Measurements from ENCODE around the gene PRM1. TPM values are rescaled to one million over a fixed set of nuclear protein-coding genes. Genes with fewer than 3 reads are reported as not detected.
A peak's percentile ranks its signal among the peaks of the same experiment; 100 is the strongest.

Gene PRM1
- total and polyA plus RNA-seq, 2 of the 13 experiments (the other 11 are each of a cell fraction or from before 2014, with no cell fraction given), result not detected

DNA sequence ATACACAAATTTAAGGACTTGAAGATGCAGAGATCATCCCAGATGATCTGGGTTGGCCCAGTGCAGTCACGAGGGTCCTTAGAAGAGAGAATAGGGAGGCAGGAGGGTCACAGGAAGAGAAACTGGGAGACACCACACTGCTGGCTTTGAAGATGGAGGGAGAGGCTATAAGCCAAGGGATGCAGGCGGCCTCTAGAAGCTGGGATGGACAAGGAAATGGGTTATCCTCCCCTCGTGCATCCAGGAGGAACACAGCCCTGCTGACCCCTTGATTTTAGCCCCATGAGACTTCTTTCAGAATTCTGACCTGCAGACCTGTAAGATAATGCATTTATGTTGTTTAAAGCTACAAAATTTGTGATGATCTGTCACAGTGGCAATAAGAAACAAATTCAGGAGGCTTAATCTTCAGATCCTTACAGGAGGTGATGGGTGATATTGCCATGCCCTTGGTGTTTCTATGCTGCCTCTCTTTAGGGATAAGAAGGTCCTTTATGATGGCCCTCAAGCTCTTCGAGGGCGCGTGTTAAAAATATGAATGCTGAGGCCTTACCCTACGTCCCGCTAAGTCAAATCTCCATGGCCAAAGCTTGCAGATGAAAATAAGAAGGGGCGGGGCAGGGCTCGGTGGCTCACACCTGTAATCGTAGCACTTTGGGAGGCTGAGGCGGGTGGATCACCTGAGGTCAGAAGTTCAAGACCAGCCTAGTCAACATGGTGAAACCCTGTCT lies 3.4 kb downstream of the PRM1 start (continued):
- TF ChIP-seq ZBTB8A (CRISPR knock-in tag; IDR thresholded peaks at IDR 0.05; ENCODE audit: borderline replicate concordance, low read depth), result no peak
- TF ChIP-seq ZNF282 (IDR thresholded peaks at IDR 0.05; ENCODE audit: partially characterized antibody), result no peak
- no peak for TF ChIP-seq ZSCAN22 (CRISPR knock-in tag; IDR thresholded peaks at IDR 0.05)
- TF ChIP-seq, protein P1, sequence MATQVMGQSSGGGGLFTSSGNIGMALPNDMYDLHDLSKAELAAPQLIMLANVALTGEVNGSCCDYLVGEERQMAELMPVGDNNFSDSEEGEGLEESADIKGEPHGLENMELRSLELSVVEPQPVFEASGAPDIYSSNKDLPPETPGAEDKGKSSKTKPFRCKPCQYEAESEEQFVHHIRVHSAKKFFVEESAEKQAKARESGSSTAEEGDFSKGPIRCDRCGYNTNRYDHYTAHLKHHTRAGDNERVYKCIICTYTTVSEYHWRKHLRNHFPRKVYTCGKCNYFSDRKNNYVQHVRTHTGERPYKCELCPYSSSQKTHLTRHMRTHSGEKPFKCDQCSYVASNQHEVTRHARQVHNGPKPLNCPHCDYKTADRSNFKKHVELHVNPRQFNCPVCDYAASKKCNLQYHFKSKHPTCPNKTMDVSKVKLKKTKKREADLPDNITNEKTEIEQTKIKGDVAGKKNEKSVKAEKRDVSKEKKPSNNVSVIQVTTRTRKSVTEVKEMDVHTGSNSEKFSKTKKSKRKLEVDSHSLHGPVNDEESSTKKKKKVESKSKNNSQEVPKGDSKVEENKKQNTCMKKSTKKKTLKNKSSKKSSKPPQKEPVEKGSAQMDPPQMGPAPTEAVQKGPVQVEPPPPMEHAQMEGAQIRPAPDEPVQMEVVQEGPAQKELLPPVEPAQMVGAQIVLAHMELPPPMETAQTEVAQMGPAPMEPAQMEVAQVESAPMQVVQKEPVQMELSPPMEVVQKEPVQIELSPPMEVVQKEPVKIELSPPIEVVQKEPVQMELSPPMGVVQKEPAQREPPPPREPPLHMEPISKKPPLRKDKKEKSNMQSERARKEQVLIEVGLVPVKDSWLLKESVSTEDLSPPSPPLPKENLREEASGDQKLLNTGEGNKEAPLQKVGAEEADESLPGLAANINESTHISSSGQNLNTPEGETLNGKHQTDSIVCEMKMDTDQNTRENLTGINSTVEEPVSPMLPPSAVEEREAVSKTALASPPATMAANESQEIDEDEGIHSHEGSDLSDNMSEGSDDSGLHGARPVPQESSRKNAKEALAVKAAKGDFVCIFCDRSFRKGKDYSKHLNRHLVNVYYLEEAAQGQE (IDR thresholded peaks at IDR 0.05; ENCODE audit: borderline replicate concordance in 1 of 2, low read depth in 1 of 2, low read length in 2 of 2), result no peak
- no peak for TF ChIP-seq ZNF207 (IDR thresholded peaks at IDR 0.05; ENCODE audit: borderline replicate concordance)
- TF ChIP-seq HNRNPL (IDR thresholded peaks at IDR 0.05; ENCODE audit: low read depth, low read length), result no peak
- TF ChIP-seq MEIS1 (CRISPR knock-in tag; IDR thresholded peaks at IDR 0.05; ENCODE audit: borderline replicate concordance), result no peak
- TF ChIP-seq ATAD3A (CRISPR knock-in tag; IDR thresholded peaks at IDR 0.05), result no peak
- TF ChIP-seq ZNF20 (CRISPR knock-in tag; IDR thresholded peaks at IDR 0.05), result 0 out of 2 replicates have a peak, but pooled peaks have one; percentile 73
- TF ChIP-seq ZSCAN12 (CRISPR knock-in tag; IDR thresholded peaks at IDR 0.05), result no peak
- TF ChIP-seq, protein P2, sequence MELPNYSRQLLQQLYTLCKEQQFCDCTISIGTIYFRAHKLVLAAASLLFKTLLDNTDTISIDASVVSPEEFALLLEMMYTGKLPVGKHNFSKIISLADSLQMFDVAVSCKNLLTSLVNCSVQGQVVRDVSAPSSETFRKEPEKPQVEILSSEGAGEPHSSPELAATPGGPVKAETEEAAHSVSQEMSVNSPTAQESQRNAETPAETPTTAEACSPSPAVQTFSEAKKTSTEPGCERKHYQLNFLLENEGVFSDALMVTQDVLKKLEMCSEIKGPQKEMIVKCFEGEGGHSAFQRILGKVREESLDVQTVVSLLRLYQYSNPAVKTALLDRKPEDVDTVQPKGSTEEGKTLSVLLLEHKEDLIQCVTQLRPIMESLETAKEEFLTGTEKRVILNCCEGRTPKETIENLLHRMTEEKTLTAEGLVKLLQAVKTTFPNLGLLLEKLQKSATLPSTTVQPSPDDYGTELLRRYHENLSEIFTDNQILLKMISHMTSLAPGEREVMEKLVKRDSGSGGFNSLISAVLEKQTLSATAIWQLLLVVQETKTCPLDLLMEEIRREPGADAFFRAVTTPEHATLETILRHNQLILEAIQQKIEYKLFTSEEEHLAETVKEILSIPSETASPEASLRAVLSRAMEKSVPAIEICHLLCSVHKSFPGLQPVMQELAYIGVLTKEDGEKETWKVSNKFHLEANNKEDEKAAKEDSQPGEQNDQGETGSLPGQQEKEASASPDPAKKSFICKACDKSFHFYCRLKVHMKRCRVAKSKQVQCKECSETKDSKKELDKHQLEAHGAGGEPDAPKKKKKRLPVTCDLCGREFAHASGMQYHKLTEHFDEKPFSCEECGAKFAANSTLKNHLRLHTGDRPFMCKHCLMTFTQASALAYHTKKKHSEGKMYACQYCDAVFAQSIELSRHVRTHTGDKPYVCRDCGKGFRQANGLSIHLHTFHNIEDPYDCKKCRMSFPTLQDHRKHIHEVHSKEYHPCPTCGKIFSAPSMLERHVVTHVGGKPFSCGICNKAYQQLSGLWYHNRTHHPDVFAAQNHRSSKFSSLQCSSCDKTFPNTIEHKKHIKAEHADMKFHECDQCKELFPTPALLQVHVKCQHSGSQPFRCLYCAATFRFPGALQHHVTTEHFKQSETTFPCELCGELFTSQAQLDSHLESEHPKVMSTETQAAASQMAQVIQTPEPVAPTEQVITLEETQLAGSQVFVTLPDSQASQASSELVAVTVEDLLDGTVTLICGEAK (IDR thresholded peaks at IDR 0.05), result no peak
- TF ChIP-seq, protein P2 (CRISPR knock-in tag; IDR thresholded peaks at IDR 0.05), result peak; percentile 77
- TF ChIP-seq RCOR2 (CRISPR knock-in tag; IDR thresholded peaks at IDR 0.05), result no peak
- no peak for TF ChIP-seq NONO (IDR thresholded peaks at IDR 0.05)
- no peak for TF ChIP-seq NONO (CRISPR knock-in tag; conservative IDR thresholded peaks at IDR 0.05)
- TF ChIP-seq ZNF138 (CRISPR knock-in tag; IDR thresholded peaks at IDR 0.05; ENCODE audit: low read depth), result peak; percentile 69; the same call in 1 of the 2 replicates
- TF ChIP-seq ZNF101 (CRISPR knock-in tag; IDR thresholded peaks at IDR 0.05; ENCODE audit: borderline replicate concordance, low read depth), result no peak
- TF ChIP-seq SRY (CRISPR knock-in tag; IDR thresholded peaks at IDR 0.05), result no peak
